Hepatocyte (in vitro differentiated cells): ENCODE results near the gene SHKBP1.

Experiments
- EZH2 ChIP-seq: fragments of 200-600 bp; sonication (generic); IDR thresholded peaks from 2 replicates; pipeline ENCODE4 v1.6.1; 2016; ENCODE audit warnings: antibody characterized with exemption, mild to moderate bottlenecking, borderline replicate concordance
- EZH2phosphoT487 ChIP-seq: fragments of 200-600 bp; sonication (generic); IDR thresholded peaks from one replicate; pipeline ENCODE4 v1.6.1; 2018; ENCODE audit warnings: antibody characterized with exemption, mild to moderate bottlenecking, low read depth, moderate library complexity; ENCODE audit not compliant: unreplicated experiment, severe bottlenecking
- TF ChIP-seq, protein P1 (sequence below): fragments of 200-600 bp; sonication (generic); IDR thresholded peaks from 2 replicates; pipeline ENCODE4 v1.5.1; 2016; ENCODE audit warnings: antibody characterized with exemption, mild to moderate bottlenecking; ENCODE audit not compliant: poor library complexity

GRCh38 chr19:40528078-40528477, 48.6 kb upstream of the SHKBP1 start:
- TF ChIP-seq, protein P1, sequence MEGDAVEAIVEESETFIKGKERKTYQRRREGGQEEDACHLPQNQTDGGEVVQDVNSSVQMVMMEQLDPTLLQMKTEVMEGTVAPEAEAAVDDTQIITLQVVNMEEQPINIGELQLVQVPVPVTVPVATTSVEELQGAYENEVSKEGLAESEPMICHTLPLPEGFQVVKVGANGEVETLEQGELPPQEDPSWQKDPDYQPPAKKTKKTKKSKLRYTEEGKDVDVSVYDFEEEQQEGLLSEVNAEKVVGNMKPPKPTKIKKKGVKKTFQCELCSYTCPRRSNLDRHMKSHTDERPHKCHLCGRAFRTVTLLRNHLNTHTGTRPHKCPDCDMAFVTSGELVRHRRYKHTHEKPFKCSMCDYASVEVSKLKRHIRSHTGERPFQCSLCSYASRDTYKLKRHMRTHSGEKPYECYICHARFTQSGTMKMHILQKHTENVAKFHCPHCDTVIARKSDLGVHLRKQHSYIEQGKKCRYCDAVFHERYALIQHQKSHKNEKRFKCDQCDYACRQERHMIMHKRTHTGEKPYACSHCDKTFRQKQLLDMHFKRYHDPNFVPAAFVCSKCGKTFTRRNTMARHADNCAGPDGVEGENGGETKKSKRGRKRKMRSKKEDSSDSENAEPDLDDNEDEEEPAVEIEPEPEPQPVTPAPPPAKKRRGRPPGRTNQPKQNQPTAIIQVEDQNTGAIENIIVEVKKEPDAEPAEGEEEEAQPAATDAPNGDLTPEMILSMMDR, result no peak
- TF ChIP-seq EZH2, result no peak
- no peak for TF ChIP-seq EZH2phosphoT487
